NCI-H1092 (cell line): ENCODE measurements around the gene SPINT1.
A peak's percentile ranks its signal among the peaks of the same experiment; 100 is the strongest.

Source experiments
- DNase-seq: peaks from one replicate; lab custom pipeline; 2025; lab: John Stamatoyannopoulos, UW

The SPINT1 gene, protein sequence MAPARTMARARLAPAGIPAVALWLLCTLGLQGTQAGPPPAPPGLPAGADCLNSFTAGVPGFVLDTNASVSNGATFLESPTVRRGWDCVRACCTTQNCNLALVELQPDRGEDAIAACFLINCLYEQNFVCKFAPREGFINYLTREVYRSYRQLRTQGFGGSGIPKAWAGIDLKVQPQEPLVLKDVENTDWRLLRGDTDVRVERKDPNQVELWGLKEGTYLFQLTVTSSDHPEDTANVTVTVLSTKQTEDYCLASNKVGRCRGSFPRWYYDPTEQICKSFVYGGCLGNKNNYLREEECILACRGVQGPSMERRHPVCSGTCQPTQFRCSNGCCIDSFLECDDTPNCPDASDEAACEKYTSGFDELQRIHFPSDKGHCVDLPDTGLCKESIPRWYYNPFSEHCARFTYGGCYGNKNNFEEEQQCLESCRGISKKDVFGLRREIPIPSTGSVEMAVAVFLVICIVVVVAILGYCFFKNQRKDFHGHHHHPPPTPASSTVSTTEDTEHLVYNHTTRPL

DNA sequence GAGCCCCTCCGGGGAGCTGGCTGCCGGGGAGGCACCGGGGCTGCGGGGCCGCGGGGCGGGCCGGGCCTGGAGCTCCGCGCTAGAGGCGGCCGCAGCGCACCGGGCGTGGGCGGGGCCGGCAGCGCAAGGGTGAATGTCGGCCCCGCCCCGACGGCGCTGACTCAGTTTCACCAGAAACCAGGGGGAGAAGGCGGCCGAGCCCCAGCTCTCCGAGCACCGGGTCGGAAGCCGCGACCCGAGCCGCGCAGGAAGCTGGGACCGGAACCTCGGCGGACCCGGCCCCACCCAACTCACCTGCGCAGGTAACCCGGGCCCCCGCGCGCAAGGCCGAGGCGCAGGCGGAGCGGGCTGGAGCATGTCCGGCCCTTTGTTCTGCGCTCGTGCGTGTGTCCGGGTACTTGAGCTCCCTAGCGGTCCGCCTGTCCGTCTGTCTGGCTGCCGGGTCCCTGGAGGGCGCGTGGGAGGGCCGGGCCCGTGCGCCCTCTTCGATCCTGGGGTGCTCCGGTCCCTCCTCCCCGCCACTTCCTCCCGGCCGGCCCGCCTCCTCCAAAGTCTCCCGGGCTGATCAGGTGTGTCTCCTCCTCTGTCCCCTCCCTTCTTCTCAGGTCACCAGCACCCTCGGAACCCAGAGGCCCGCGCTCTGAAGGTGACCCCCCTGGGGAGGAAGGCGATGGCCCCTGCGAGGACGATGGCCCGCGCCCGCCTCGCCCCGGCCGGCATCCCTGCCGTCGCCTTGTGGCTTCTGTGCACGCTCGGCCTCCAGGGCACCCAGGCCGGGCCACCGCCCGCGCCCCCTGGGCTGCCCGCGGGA is at the start of gene SPINT1:
TSS of gene SPINT1 (plus strand) at position 164 of the 811 bp plus-strand sequence. CDS start at position 671, 507 bp downstream.
- no peak for DNase-seq

DNA sequence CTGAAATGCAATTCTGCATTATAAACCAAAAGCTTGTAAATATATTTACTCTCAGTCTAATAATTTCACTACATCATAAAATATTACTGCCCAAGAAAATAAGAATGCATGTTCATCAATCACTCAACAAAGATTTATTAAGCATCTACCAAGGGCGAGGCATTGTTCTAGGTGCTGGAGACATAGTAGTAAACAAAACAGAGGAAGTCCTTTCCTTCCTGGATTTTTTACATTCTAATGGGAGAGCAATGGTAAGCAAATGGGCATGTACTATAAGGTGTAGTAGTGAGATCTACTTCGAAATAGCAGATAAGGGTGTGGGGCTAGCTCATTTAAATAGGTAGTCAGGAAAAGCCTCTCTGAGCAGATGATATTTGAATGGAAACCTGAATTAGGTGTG is 47.8 kb upstream of the SPINT1 start:
- DNase-seq = no peak

DNA sequence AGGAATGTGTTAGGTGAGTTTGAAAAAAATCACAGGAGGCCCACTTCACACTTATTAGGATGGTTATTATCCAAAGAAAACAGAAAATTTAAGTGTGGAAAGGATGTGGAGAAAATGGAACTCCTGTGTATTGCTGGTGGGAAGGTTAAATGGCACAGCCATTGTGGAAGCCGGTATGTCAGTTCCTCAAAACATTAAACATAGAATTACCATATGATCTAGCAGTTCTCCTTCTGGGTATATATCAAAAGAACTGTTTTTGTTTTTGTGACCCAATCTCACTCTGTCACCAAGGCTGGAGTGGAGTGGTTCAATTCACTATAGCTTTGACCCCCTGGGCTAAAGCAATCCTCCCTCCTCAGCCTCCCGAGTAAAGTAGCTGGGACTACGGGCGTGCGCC is 47.3 kb upstream of the SPINT1 start:
- DNase-seq = no peak

DNA sequence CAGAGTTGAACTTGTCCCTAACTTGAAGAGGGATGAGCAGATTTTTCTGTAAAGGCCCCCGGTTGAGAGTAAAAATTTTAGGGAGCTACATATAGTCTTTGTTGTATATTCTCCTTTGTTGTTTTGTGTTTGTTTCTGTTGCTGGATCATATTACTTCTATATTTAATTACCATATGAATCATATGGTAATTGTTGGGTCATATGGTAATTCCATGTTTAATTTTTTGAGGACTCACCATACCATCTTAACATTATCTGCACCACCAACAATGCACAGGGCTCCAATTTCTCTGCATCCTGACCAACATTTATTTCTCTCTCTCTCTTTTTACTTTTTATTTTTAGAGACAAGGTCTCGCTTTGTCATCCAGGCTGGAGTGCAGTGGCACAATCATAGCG is 44.3 kb upstream of the SPINT1 start:
- no peak for DNase-seq

DNA sequence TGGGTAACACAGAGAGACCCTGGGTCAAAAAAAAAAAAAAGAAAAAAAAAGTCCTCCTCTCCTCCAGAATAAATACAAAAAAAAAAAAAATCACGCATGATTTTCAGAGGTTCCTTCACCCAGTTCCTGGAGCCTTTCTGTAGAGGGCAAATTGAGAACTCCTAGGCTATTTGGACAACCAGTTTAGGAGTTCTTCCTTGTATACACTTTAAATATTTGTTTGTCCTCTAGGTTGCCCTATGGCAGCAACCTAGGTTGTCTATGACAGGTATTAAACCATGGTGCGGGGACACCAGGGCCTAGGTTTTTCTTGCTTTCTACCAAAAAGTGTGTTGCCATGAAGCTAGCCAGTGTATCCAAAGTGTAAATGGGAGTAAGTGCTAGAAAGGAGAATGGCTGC is 40.8 kb upstream of the SPINT1 start:
- DNase-seq = no peak

DNA sequence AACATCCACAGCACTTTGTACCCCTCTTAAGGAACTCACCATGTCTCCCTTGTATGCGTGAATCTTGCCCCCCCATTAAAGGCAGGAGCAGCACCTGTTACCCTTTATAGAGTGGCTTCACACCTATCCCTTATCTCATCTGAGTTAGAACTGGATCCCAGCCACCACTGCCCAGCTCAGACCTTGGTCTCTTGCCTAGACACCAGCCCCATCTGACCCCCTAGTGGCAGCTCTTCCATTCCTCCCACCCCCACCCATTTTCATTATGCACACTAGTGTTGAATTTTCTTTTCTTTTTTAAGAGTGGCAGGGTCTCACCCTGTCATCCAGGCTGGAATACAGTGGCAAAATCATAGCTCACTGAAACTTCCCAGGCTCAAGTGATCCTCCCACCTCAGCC is 40.2 kb upstream of the SPINT1 start:
- no peak for DNase-seq

DNA sequence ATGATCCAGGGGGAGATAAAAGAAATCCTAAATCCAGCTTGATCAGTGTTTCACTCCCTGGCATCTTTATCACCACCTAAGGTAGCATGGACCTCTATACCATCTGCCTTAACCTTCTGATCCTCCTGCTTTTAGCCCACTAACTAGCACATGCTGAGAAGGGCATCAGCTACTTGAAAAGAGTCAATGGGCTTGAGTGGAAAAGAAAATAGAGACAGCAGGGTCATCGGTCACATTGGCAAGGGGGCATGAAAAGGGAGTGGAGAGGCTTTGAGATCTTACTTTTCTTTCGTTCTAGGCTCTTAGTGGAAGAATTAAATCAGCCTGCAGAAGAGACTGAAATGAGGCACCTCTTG is 37.2 kb upstream of the SPINT1 start:
- DNase-seq = no peak

DNA sequence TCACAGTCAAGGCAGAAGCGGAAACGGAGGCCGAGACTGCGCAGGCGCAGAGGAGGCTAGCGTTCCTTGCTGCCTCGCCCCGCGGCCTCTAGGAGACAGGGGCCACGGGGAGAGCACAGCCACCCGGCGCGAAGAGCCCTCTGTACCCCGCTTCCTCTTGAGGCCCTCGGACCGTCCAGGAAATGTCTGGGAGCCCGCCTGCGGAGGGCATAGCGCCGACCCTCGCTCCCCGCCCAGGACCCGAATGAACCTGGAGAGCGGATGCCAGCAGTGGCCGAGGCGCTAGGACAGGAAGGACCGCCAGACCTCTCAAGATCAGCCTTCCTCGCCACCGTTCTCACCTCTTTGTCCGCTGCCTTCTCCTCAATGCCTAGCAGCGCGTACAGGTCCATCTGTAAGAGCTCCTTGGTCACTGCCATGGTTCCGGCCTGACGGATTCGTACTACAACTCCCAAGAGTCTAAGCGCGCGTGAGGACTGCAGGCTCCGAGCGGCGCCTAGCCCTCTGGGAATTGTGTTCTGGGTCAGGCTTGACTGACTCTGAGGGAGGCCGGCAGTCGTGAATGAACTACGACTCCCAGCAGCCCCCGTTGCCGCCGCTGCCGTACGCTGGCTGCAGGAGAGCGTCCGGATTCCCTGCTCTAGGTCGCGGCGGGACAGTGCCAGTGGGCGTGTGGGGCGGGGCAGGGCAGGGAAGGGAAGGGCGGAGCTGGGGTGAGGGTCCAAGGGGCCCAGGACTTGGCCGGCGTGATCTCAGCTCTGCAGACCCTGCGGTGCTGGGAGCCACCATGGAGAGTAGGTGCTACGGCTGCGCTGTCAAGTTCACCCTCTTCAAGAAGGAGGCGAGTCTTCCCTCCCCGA is 36.6 kb upstream of the SPINT1 start, which contains the start of the genes DNAJC17 and ZFYVE19:
TSS of gene DNAJC17 (minus strand) at position 446 of the 860 bp plus-strand sequence. CDS start at position 419, 27 bp downstream.
TSS of gene ZFYVE19 (plus strand) at position 62 of the 860 bp plus-strand sequence. CDS start at position 563, 501 bp downstream.
- DNase-seq = peak; percentile 94

DNA sequence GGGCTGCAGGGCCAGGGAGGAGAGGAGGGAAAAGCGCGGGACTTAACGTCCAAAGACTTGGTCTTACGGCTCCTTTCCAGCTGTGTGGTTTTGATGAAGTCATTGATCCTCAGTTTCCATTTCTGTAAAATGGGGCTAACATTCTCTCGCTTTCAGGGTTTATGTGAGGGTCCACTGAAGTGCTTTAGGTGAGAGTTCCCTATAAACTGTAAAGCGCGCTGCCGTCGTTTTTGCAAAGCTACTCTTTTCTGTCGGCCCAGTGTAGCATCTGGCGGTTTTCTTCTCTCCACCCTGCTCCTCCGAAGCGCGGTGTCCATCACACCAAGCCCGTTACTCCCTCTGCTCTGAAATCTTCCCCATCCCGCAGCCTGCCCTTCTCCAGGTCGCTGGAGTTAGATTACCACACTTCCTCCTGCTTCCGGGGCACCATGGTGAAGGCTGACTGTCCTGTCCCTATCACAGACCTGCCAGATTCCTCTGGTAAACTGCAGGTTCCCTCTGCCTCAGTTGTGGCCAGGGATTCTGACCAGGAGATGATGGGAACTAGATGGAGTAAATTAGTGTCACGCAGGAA is 35.9 kb upstream of the SPINT1 start:
- DNase-seq = no peak

DNA sequence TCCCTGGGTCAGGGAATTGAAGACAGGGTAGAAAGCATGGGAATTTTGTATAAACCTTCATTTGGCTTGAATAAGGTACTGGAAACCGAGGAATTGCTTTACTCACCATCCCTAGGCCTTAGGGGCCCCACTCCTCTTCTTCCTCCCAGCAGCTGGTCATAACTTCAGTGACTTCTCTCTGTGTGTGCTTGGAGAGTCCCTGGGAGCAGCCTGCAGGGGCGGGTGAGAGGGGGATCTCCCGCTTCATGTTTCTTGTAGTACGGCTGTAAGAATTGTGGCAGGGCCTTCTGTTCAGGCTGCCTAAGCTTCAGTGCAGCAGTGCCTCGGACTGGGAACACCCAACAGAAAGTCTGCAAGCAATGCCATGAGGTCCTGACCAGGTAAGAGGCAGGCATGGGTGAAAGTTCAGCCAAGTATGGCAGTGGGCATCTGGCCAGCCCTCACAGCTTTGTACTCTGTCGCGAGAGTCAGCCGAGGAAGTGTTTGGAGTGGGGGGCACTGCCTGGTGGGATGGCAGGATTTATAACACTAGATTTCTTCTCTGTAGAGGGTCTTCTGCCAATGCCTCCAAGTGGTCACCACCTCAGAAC is 34.9 kb upstream of the SPINT1 start:
- DNase-seq = no peak

DNA sequence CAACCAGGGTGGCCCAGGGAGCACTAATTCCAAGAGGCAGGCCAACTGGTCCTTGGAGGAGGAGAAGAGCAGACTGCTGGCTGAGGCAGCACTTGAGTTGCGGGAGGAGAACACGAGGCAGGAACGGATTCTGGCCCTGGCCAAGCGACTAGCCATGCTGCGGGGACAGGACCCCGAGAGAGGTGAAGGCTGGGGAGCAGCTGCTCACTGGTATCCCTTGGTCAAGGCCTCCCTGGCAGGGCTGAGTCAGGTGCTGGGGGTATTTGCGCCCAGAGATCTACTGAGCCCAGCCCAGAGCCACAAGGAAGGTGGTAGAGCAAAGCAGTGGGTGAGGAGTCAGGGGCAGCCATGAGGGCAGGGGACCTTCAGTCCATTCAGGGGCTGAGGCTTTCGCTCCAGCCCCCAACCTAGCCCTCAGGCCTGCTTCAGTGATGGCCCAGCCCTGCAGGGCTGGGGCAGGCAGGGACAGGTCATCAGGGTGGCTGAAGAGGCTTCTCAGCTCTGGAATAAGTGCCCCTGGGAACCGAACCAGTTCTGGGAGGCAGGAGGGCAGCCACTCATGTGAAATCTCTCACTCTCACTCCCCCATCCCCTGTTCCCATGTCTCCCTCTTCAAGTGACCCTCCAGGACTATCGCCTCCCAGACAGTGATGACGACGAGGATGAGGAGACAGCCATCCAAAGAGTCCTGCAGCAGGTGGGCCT is 31.0 kb upstream of the SPINT1 start:
- no peak for DNase-seq

DNA sequence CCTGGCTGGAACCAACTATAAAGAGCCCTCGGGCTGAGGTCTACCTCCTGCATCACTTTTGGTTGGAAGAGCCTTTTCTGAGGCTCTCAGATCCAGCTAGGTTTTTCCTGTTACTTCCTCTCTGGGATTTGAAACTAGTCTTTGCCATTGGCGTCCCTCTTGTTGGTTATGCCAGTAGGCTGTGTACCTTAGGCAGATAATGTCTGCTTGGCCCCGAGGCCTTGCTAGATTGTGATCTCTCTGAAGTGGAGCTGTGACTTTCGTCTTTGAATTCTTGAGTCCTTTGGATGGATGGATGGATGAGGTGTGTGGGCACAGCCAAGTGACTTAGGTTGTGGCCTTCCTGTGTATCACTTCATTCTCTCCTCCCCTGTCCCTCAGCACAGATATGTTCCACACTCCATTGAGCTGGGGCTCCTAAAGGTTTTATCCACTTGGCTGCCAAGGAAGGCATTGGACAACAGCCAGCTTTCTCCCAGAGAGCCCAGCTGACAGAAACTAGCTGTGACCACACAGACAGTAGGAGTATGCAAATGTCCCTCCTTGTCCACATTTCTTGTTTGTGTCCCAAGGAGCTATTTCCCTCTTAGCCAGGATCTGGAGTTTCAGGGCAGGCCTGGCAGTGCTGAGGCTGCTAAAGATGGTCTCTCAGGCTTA is 28.7 kb upstream of the SPINT1 start:
- DNase-seq = peak; percentile 22

DNA sequence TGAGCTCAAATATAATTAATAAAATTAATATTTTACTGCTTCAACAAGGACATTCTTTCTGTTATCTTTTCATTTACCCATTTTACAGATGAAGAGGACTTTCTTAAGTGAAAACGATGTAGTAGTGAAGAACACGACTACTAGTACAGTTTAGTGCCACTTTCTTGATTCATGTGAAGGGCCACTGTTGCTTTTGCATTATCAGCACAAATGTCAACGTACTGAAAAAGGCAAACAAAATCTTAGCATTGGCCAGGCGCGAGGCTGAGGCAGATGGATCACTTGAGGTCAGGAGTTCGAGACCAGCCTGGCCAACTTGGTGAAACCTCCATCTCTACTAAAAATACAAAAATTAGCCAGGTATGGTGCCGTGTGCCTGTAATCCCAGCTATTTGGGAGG is 24.8 kb upstream of the SPINT1 start:
- DNase-seq = no peak

DNA sequence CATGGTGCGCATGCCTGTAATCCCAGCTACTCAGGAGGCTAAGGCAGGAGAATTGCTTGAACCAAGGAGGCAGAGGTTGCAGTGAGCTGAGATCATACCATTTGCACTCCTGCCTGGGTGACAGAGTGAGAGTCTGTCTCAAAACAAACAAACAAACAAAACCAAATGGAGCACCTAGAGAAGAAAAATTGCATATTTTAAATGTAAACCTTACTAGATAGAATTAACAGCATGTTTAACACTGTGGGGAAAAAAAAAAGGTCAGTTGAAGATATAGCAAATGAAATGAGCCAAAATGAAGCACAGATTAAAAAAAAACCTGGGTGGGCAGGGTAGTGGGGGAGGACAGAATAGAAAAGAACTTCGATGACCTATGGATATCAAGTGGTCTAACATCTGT is 22.7 kb upstream of the SPINT1 start:
- DNase-seq = no peak

DNA sequence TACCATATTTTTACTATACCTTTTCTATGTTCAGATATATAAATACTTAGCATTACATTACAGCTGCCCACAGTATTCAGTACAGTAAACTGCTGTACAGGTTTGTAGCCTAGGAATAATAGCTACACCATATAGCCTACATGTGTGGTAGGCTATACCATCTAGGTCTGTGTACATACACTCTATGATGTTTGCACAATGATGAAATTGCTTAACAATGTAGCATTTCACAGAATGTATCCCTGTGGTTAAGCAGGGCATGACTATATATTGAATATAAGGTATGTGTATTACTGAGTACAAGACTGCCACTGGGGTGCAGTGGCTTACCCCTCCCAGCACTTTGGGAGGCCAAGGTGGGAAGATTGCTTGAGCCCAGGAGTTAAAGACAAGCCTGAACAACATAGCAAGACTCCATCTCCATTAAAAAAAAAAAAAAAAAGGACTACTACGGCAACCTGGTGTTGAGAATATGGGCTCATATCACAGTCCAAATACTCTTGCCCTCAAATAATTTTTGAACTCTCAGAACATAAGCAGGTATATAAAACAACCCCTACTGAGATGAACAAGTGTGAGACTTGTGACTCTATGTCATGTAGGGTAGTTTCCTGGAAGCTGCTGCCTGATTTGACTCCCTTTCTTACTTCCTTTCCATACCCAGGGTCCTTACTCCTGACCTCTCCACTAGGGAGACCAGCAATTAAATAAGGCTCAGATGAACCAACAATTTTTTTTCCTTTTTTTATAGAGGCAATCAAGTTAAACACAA is 20.1 kb upstream of the SPINT1 start:
- DNase-seq = no peak

DNA sequence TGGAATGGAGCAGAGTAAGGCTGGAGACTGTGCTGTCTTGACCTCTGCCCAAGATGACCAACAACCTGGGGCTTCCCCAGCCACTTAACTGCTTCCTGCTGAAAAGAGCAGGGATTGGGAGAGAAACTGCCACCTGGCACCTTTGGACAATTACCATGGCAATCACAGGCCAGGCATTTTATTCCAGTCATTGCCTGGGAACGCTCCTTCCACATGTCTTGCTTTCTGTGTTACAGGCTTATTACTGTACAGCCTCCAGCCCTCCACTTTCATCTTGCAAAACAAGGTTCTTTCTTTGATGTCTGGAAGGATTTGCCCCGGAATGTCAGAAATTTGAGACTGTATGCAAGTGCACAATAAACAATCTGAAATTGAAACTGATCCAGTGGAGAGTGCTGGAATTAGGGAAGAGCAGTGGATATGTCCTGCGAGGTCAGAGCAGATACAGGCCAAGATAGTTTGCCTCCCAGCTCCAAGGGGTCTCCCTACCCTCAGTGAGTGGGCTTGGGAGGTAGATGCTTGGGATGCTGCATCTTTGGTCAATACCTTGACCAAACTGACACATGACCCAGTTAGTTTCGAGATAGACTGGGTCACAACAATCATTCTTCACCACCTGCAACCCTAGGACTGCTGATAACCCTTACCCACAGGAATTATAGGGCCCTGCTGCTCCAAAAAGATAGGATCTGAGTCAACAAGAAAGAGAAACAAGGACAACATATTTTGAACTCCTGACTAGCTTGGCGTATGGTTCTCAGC is 18.0 kb upstream of the SPINT1 start:
- no peak for DNase-seq

DNA sequence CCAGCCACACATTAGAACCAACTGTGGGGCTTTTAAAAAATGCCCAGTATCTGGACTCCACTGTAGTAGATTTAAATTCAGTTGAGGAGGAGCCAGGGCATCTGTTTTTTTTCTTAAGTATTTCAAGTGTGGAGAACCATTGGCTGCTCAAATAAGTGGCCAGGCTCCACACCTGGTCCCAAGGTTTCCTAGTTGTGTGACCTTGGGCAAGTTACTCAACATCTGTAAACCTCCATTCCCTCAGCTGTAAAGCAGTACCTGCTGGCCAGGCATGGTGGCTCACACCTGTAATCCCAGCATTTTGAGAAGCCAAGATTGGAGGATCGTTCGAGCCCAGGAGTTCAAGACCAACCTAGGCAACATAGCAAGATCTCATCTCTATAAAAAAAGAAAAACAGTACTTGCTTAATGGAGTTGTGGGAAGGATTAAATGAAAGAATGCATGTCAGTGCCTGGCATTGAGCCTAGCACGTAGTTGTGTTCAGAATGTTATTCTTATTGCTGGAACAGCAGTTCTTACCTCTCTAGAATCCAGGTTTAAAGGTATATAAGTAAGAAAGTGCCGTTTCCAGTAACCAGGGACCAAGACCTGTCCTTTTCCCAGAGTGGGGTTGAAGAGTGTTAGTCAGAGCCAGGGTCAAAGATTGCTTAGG is 17.3 kb upstream of the SPINT1 start:
- no peak for DNase-seq
